Measurements from ENCODE around the gene CACNA2D4. TPM values are rescaled to one million over a fixed set of nuclear protein-coding genes. Genes with fewer than 3 reads are reported as not detected.

CACNA2D4 gene
- total and polyA plus RNA-seq, 4 donors, result 1.5 to 12.6 (median 7.3) TPM

GRCh38 chr12:1763153-1763552 lies 155.3 kb downstream of the CACNA2D4 start:
- no peak for ATAC-seq (ENCODE audit: insufficient read depth, low FRiP score)
- WGBS, 2 donors, result 60 to 86% methylated on average over 2 of the region's 2 CpGs
- Histone ChIP-seq H3K36me3 (ENCODE audit: control insufficient read depth in 4 of 4, insufficient read depth in 4 of 4, low read length in 4 of 4) (peaks cover 0 to 1% (median 0%) of the 10 kb centered on the region in 4 donors), H3K9me3 (ENCODE audit: control insufficient read depth in 4 of 4, insufficient read depth in 3 of 4, low read length in 3 of 4) (no peaks in the 10 kb centered on the region), H3K27ac (ENCODE audit: low read depth in 1 of 2, low read length in 1 of 2) (no peak overlapping the region), H3K4me3 (no peak overlapping the region), H3K4me1 (ENCODE audit: control insufficient read depth in 5 of 5, insufficient read depth in 5 of 5, low read length in 5 of 5) (peaks cover 0 to 17% (median 4%) of the 10 kb centered on the region in 5 donors), H3K9ac (ENCODE audit: insufficient read depth in 1 of 2, low read length in 2 of 2) (no peak overlapping the region), H3K27me3 (ENCODE audit: control insufficient read depth in 3 of 3, insufficient read depth in 3 of 3, low read length in 2 of 3) (no peaks in the 10 kb centered on the region)
- DNase-seq, result no peak
- TF ChIP-seq, protein P1, sequence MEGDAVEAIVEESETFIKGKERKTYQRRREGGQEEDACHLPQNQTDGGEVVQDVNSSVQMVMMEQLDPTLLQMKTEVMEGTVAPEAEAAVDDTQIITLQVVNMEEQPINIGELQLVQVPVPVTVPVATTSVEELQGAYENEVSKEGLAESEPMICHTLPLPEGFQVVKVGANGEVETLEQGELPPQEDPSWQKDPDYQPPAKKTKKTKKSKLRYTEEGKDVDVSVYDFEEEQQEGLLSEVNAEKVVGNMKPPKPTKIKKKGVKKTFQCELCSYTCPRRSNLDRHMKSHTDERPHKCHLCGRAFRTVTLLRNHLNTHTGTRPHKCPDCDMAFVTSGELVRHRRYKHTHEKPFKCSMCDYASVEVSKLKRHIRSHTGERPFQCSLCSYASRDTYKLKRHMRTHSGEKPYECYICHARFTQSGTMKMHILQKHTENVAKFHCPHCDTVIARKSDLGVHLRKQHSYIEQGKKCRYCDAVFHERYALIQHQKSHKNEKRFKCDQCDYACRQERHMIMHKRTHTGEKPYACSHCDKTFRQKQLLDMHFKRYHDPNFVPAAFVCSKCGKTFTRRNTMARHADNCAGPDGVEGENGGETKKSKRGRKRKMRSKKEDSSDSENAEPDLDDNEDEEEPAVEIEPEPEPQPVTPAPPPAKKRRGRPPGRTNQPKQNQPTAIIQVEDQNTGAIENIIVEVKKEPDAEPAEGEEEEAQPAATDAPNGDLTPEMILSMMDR (IDR thresholded peaks at IDR 0.05; ENCODE audit: control extremely low read depth, extremely low read depth), result no peak

- TF ChIP-seq, protein P1 (IDR thresholded peaks at IDR 0.05; ENCODE audit: control extremely low read depth, extremely low read depth), result no peak
- Histone ChIP-seq H3K4me3 (no peak overlapping the region), H3K9me3 (ENCODE audit: control insufficient read depth in 4 of 4, insufficient read depth in 3 of 4, low read length in 3 of 4) (no peaks in the 10 kb centered on the region), H3K36me3 (ENCODE audit: control insufficient read depth in 4 of 4, insufficient read depth in 4 of 4, low read length in 4 of 4) (peaks cover 0 to 8% (median 6%) of the 10 kb centered on the region in 4 donors), H3K4me1 (ENCODE audit: control insufficient read depth in 5 of 5, insufficient read depth in 5 of 5, low read length in 5 of 5) (peaks cover 0 to 22% (median 4%) of the 10 kb centered on the region in 5 donors), H3K9ac (ENCODE audit: insufficient read depth in 1 of 2, low read length in 2 of 2) (no peak overlapping the region), H3K27ac (ENCODE audit: low read depth in 1 of 2, low read length in 1 of 2) (no peak overlapping the region), H3K27me3 (ENCODE audit: control insufficient read depth in 3 of 3, insufficient read depth in 3 of 3, low read length in 2 of 3) (no peaks in the 10 kb centered on the region)
- no peak for ATAC-seq (ENCODE audit: insufficient read depth, low FRiP score)
- DNase-seq, result no peak
- 78 to 97% methylated on average over 3 of the region's 3 CpGs for WGBS, 2 donors
Measured at GRCh38 chr12:1761857-1762256, 156.6 kb downstream of the CACNA2D4 start.

DNA sequence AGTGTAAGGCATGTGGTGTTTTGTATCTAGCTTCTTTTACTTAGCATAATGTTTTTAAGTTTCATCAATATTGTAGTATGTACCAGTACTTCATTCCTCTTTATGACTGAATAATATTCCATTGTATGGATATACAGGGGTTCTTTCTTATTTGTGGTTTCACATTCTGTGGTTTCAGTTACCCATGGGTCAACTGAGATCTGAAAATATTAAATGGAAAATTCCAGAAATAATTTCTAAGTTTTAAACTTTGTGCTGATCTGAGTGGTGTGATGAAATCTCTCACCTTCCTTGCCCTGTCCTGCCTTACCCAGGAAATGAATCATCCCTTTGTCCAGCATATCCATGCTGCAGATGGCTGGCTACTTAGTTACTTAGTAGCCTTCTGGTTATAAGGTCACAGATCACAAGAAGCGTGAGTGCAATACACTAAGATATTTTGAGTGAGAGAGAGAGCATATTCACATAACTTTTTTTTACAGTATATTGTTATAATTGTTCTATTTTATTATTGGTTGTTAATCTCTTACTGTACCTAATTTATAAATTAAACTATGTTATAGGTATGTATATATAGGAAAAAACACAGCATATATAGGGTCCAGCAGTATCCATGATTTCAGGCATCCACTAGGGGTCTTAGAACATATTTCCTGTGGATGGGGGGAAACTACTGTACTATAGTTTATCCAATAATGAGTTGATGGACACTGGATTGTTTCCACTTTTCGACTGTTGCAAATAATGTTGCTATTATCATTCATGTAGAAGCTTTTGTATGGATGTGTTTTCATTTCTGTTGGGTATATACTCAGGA lies 157.7 kb downstream of the CACNA2D4 start:
- no peak overlapping the region for H3K9ac ChIP-seq (ENCODE audit: insufficient read depth in 1 of 2, low read length in 2 of 2)
- peaks cover 3 to 9% (median 6%) of the 10 kb centered on the region in 4 donors for H3K36me3 ChIP-seq (ENCODE audit: control insufficient read depth in 4 of 4, insufficient read depth in 4 of 4, low read length in 4 of 4)
- no peaks in the 10 kb centered on the region for H3K9me3 ChIP-seq (ENCODE audit: control insufficient read depth in 4 of 4, insufficient read depth in 3 of 4, low read length in 3 of 4)
- ATAC-seq (ENCODE audit: insufficient read depth, low FRiP score) (peak; percentile 66), DNase-seq (no peak)
- H3K4me1 ChIP-seq (ENCODE audit: control insufficient read depth in 5 of 5, insufficient read depth in 5 of 5, low read length in 5 of 5), result peaks cover 0 to 22% (median 4%) of the 10 kb centered on the region in 5 donors
- H3K27ac ChIP-seq (ENCODE audit: low read depth in 1 of 2, low read length in 1 of 2), result no peak overlapping the region
- no peak overlapping the region for H3K4me3 ChIP-seq
- H3K27me3 ChIP-seq (ENCODE audit: control insufficient read depth in 3 of 3, insufficient read depth in 3 of 3, low read length in 2 of 3), result no peaks in the 10 kb centered on the region
- TF ChIP-seq, protein P1 (IDR thresholded peaks at IDR 0.05; ENCODE audit: control extremely low read depth, extremely low read depth), result no peak
- 88 to 90% methylated on average over 2 of the region's 2 CpGs for WGBS, 2 donors
